COLO668 (cell line): ENCODE results near the gene IL1R2.
A peak's percentile ranks its signal among the peaks of the same experiment; 100 is the strongest.

Experiments used
- DNase-seq: peaks from one replicate; lab custom pipeline; 2025; ENCODE audit not compliant: unreplicated experiment; lab: John Stamatoyannopoulos, UW

The IL1R2 gene

GRCh38 chr2:101972621-101973434, 18.9 kb upstream of the IL1R2 start:
- no peak for DNase-seq

DNA sequence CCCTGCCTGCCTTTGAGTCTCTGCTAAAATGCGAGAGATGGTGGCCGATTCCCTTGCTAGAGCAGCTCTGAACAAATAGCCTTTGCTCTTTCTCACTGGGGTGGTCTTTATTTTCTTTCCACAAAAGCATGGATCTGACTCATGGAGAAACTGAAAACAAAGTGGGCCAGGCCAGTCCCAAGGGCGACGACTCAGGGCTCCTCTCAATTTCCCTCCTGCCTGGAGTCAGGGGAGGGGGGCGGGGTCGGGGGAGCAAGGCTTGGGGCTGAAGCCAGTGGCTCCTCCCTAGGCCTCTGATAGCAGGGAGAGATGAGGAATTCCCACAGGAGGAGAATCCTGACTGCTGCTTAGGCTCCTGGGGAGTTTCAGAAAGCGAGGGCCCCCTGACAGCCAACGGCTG, 17.1 kb upstream of the IL1R2 start:
- DNase-seq: no peak

- DNase-seq: no peak
Observed at GRCh38 chr2:101975171-101975870, 16.4 kb upstream of the IL1R2 start.

DNA sequence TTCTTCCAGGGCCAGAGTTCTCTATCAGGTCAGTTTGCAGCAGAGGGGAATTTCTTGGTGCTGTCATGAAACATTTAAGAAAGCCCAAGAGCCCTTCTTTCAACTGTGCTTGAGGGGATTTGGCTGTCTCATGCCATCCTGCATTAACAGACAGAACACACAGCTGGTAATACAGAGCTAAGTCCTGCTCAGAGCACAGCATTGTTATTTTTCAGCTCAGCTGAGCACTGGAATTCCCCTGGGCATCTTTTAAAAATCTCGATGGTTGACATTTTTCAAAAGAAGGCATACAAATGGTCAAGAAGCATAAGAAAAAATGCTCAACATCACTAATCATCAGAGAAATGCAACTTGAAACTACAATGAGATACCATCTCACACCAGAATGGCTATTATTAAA, 14.9 kb upstream of the IL1R2 start:
- no peak for DNase-seq

- no peak for DNase-seq
Observed at GRCh38 chr2:101980368-101980767, 11.4 kb upstream of the IL1R2 start.

DNA sequence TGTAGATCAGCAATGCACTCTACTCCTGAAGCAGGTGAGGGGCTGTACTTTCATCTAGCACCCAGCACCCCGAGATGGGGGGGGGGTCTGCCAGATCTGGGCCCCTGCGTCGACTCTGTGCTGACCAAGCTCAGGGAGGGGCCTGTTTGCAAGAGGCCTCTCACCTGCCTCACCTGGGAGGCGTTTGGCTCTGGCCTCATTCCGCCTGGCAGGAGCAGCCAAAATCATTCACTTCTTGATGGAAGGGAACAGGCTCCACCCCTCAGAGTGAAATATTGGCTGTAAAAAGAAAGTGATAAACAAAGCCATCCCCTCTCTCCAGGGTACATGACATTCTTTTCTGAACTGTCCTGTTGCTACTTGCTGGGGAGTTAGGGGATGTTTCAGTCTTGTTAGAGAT, 10.7 kb upstream of the IL1R2 start:
- DNase-seq: no peak

DNA sequence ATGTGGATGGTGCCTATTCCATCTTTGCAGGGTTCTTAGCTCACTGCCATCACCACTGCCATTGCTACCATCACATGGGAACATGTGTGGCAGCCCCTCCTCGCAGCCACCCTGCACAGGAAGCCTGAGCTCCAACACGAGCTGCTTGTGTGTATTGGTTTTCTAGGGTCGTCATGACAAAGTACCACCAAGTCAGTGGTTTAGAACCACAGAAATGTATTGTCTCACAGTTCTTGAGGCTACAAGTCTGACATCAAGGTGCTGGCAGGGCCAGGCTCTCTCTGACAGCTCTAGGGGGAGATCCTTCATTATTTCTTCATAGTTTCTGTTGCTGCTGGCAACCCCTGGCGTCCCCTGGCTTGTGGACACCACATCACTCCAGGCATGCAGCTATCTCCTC, 10.3 kb upstream of the IL1R2 start:
- DNase-seq: no peak

DNA sequence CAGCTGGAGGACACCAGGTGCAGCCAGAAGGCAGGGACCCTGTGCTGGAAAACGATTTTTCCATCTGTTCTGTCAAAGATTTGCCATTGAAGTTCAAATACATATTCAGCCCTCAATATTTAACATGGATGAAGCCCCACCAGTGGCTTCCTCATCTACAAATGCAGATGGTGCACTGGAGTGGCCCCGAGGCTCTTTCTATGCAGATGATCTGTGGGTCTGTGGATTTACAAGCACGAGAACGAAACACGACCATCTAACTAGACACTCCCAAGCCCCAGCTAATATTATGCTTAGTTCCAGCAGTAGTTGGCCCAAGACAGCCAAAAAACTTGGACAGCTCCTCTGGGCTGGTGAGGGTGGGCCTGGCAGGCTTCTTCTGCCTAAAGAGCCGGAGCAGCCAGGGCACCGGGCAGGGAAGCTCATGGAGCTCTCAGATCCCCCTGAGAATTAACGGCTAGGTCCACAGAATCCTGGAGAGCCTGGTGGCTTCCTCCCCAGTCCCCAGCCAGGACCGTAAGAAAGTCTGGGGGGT, 9.2 kb upstream of the IL1R2 start:
- no peak for DNase-seq

GRCh38 chr2:101983486-101983885, 8.3 kb upstream of the IL1R2 start:
- peak; percentile 27 for DNase-seq

GRCh38 chr2:101983928-101984327, 7.8 kb upstream of the IL1R2 start:
- DNase-seq: no peak

- DNase-seq: no peak
Observed at GRCh38 chr2:101984656-101985055, 7.1 kb upstream of the IL1R2 start.

GRCh38 chr2:101985101-101985792, 6.5 kb upstream of the IL1R2 start:
- no peak for DNase-seq

GRCh38 chr2:101985793-101986164, 6.0 kb upstream of the IL1R2 start:
- DNase-seq: no peak

GRCh38 chr2:101986376-101986775, 5.4 kb upstream of the IL1R2 start:
- no peak for DNase-seq

GRCh38 chr2:101986804-101987740, 4.7 kb upstream of the IL1R2 start:
- no peak for DNase-seq

DNA sequence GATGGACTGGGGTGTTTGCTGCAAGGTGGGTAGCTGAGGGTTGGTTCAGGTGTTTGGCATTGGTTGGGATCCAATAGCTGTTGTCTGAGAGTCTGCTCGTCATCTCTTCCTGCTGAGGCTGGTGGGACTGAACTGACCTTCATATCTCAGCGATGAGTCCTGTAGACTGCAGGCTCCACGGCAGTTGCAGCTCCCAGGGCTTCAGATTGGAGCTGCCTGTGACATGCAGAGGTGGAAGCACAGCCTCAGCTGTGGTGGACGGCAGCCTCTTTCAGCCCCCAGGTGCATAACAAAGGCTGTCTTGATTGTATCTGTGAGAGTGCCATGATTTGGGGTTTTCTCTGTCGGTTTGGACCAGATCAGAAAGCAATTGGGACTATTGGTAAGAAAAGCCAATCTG, 3.9 kb upstream of the IL1R2 start:
- DNase-seq: no peak

DNA sequence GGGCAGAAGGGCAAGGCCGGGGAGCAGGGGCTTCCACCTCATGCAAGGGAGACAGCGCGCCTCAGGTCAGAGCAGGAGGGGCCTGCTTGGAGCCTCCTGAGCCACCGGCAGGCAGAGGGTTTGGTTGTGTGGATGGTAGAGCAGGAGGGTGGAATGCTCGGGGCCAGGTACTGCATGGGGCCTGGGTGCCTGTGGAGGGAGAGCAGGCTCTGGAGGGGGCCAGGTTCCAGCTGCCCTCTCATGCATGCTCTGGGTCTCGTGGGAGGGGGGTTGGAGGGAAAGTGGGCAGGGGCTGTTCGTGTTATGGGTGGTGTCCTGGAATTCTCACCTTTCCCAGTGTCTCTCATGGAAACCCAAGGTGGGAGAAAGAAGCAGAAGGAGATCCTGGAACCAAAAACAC, 3.2 kb upstream of the IL1R2 start:
- no peak for DNase-seq

GRCh38 chr2:101989740-101990460, 1.9 kb upstream of the IL1R2 start:
- no peak for DNase-seq

- no peak for DNase-seq
Observed at GRCh38 chr2:101993772-101994171, 2.0 kb downstream of the IL1R2 start.

GRCh38 chr2:101995019-101995418, 3.3 kb downstream of the IL1R2 start:
- DNase-seq: no peak
